ENCODE results near the gene CNST.

DNA sequence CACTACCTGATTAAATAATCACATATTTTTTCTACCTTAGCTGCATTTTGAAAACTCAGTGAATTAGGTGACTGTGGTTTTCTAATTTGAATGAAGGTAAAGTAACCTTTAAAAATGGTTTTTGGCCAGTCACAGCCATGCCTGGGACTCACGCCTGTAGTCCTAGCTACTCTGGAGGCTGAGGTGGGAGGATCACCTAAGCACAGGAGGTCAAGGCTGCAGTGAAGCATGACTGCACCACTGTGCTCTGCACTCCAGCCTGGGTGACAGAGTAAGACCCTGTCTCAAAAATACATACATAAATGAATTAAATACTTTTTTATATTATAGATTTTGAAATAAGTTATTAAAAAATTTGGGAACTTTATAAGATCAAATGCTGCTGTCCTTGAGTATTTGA is 5.7 kb downstream of the CNST start:
- TF ChIP-seq, protein P1, sequence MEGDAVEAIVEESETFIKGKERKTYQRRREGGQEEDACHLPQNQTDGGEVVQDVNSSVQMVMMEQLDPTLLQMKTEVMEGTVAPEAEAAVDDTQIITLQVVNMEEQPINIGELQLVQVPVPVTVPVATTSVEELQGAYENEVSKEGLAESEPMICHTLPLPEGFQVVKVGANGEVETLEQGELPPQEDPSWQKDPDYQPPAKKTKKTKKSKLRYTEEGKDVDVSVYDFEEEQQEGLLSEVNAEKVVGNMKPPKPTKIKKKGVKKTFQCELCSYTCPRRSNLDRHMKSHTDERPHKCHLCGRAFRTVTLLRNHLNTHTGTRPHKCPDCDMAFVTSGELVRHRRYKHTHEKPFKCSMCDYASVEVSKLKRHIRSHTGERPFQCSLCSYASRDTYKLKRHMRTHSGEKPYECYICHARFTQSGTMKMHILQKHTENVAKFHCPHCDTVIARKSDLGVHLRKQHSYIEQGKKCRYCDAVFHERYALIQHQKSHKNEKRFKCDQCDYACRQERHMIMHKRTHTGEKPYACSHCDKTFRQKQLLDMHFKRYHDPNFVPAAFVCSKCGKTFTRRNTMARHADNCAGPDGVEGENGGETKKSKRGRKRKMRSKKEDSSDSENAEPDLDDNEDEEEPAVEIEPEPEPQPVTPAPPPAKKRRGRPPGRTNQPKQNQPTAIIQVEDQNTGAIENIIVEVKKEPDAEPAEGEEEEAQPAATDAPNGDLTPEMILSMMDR (conservative IDR thresholded peaks at IDR 0.05), result no peak
- no peak for TF ChIP-seq EZH2 (IDR thresholded peaks at IDR 0.05; ENCODE audit: low read depth)

All from PC-9 (cell line).